ENCODE data around the gene OPA3. TPM values are rescaled to one million over a fixed set of nuclear protein-coding genes. Genes with fewer than 3 reads are reported as not detected.
A peak's percentile ranks its signal among the peaks of the same experiment; 100 is the strongest.

Gene OPA3
- total RNA-seq, 2 experiments from 2014 or later, result 10.8 to 11.0 TPM

GRCh38 chr19:45528149-45528743 lies 56.4 kb downstream of the OPA3 start:
- no peak overlapping the region for H3K4me3 Mint-ChIP-seq
- CTCF ChIA-PET, result interaction anchor here (2.2 kb wide), 1 partner anchor 30 kb away, joined by 7 read pairs; no protein-coding TSS in a partner anchor
- intact Hi-C loops (cut with micrococcal nuclease), result no loop called here

GRCh38 chr19:45527731-45528130 lies 56.9 kb downstream of the OPA3 start:
- peaks cover 22% of the 10 kb centered on the region for H3K4me1 Mint-ChIP-seq (ENCODE audit: low read depth)
- H3K36me3 Mint-ChIP-seq, result peaks cover 35% of the 10 kb centered on the region
- no peak overlapping the region for H3K4me3 Mint-ChIP-seq
- intact Hi-C loops (cut with micrococcal nuclease), result no loop called here
- no peak for DNase-seq
- H3K27ac Mint-ChIP-seq, result no peak overlapping the region
- ChIA-PET POLR2A (no interaction called here), CTCF (interaction anchor here (2.2 kb wide), 1 partner anchor 31 kb away, joined by 7 read pairs; no protein-coding TSS in a partner anchor)
- peaks cover 9% of the 10 kb centered on the region for H3K9me3 Mint-ChIP-seq
- H3K27me3 Mint-ChIP-seq, result peaks cover 1% of the 10 kb centered on the region

More at GRCh38 chr19:45528149-45528743, 56.4 kb downstream of the OPA3 start:
- POLR2A ChIA-PET, result interaction anchor here (1.4 kb wide), 1 partner anchor 150 kb away, joined by 4 read pairs; no protein-coding TSS in a partner anchor
- Mint-ChIP-seq H3K9me3 (peaks cover 9% of the 10 kb centered on the region), H3K4me1 (ENCODE audit: low read depth) (peaks cover 22% of the 10 kb centered on the region), H3K27me3 (peaks cover 1% of the 10 kb centered on the region), H3K27ac (peak overlapping the region; percentile 9), H3K36me3 (peaks cover 33% of the 10 kb centered on the region)
- DNase-seq, result no peak

- no peak for DNase-seq
- Mint-ChIP-seq H3K4me1 (ENCODE audit: low read depth) (peaks cover 22% of the 10 kb centered on the region), H3K27me3 (peaks cover 1% of the 10 kb centered on the region), H3K27ac (no peak overlapping the region), H3K36me3 (peaks cover 37% of the 10 kb centered on the region), H3K9me3 (peaks cover 9% of the 10 kb centered on the region), H3K4me3 (no peak overlapping the region)
- intact Hi-C loops (cut with micrococcal nuclease), result no loop called here
- ChIA-PET CTCF (interaction anchor here (2.2 kb wide), 1 partner anchor 31 kb away, joined by 7 read pairs; no protein-coding TSS in a partner anchor), POLR2A (no interaction called here)
Measured at GRCh38 chr19:45526971-45527370, 57.6 kb downstream of the OPA3 start.

- peaks cover 37% of the 10 kb centered on the region for H3K36me3 Mint-ChIP-seq
- peaks cover 1% of the 10 kb centered on the region for H3K27me3 Mint-ChIP-seq
- H3K4me3 Mint-ChIP-seq, result no peak overlapping the region
- ChIA-PET POLR2A (no interaction called here), CTCF (interaction anchor here (2.2 kb wide), 1 partner anchor 32 kb away, joined by 7 read pairs; no protein-coding TSS in a partner anchor)
- peaks cover 2% of the 10 kb centered on the region for H3K9me3 Mint-ChIP-seq
- no peak overlapping the region for H3K27ac Mint-ChIP-seq
- intact Hi-C loops (cut with micrococcal nuclease), result no loop called here
- no peak for DNase-seq
- peaks cover 22% of the 10 kb centered on the region for H3K4me1 Mint-ChIP-seq (ENCODE audit: low read depth)
Measured at GRCh38 chr19:45526143-45526542, 58.5 kb downstream of the OPA3 start.

GRCh38 chr19:45524575-45525129 lies 60.0 kb downstream of the OPA3 start:
- intact Hi-C loops (cut with micrococcal nuclease), result loop anchor here (5.0 kb wide), 1 partner anchor 168 kb away; the partner anchor contains the start of genes QPCTL and SNRPD2
- Mint-ChIP-seq H3K4me3 (no peak overlapping the region), H3K36me3 (peaks cover 43% of the 10 kb centered on the region), H3K4me1 (ENCODE audit: low read depth) (peaks cover 22% of the 10 kb centered on the region), H3K9me3 (no peaks in the 10 kb centered on the region), H3K27me3 (peaks cover 1% of the 10 kb centered on the region), H3K27ac (no peak overlapping the region)
- POLR2A ChIA-PET, result no interaction called here
- CTCF ChIA-PET, result interaction anchor here (0.6 to 1.0 kb wide), 2 partner anchors 109 to 119 kb away, joined by 3 to 4 read pairs; no protein-coding TSS in a partner anchor
- DNase-seq, result no peak

GRCh38 chr19:45523642-45524256 lies 60.9 kb downstream of the OPA3 start:
- no peak overlapping the region for H3K4me3 Mint-ChIP-seq
- peak; percentile 84 for DNase-seq
- intact Hi-C loops (cut with micrococcal nuclease), result loop anchor here (1.0 to 5.0 kb wide), 3 partner anchors 35 to 169 kb away; partner anchors contain the start of genes QPCTL and SNRPD2
- ChIA-PET POLR2A (no interaction called here), CTCF (interaction anchor here (0.6 to 1.0 kb wide), 2 partner anchors 110 to 120 kb away, joined by 3 to 4 read pairs; no protein-coding TSS in a partner anchor)
- no peaks in the 10 kb centered on the region for H3K9me3 Mint-ChIP-seq
- peaks cover 43% of the 10 kb centered on the region for H3K36me3 Mint-ChIP-seq
- peaks cover under 1% of the 10 kb centered on the region for H3K27me3 Mint-ChIP-seq
- peaks cover 18% of the 10 kb centered on the region for H3K4me1 Mint-ChIP-seq (ENCODE audit: low read depth)
- peak overlapping the region; percentile 70 for H3K27ac Mint-ChIP-seq

- Mint-ChIP-seq H3K9me3 (no peaks in the 10 kb centered on the region), H3K27ac (no peak overlapping the region), H3K4me1 (ENCODE audit: low read depth) (peaks cover 8% of the 10 kb centered on the region), H3K4me3 (no peak overlapping the region), H3K27me3 (no peaks in the 10 kb centered on the region), H3K36me3 (peaks cover 43% of the 10 kb centered on the region)
- no peak for DNase-seq
- ChIA-PET POLR2A (interaction anchor here (0.6 kb wide), 1 partner anchor 128 kb away, joined by 3 read pairs; no protein-coding TSS in a partner anchor), CTCF (interaction anchor here (1.7 kb wide), 1 partner anchor 120 kb away, joined by 5 read pairs; no protein-coding TSS in a partner anchor)
- intact Hi-C loops (cut with micrococcal nuclease), result loop anchor here (5.0 kb wide), 1 partner anchor 170 kb away; the partner anchor contains the start of genes QPCTL and SNRPD2
Measured at GRCh38 chr19:45522010-45522941, 62.3 kb downstream of the OPA3 start.

GRCh38 chr19:45518469-45518826 lies 66.2 kb downstream of the OPA3 start:
- POLR2A ChIA-PET, result no interaction called here
- DNase-seq, result no peak
- Mint-ChIP-seq H3K27me3 (no peaks in the 10 kb centered on the region), H3K4me3 (no peak overlapping the region), H3K4me1 (ENCODE audit: low read depth) (peaks cover 33% of the 10 kb centered on the region), H3K9me3 (no peaks in the 10 kb centered on the region), H3K27ac (no peak overlapping the region), H3K36me3 (peaks cover 25% of the 10 kb centered on the region)
- CTCF ChIA-PET, result no interaction called here
- intact Hi-C loops (cut with micrococcal nuclease), result no loop called here

- CTCF ChIA-PET, result no interaction called here
- no peak for DNase-seq
- H3K27me3 Mint-ChIP-seq, result no peaks in the 10 kb centered on the region
- H3K9me3 Mint-ChIP-seq, result no peaks in the 10 kb centered on the region
- H3K36me3 Mint-ChIP-seq, result peaks cover 23% of the 10 kb centered on the region
- intact Hi-C loops (cut with micrococcal nuclease), result no loop called here
- peaks cover 37% of the 10 kb centered on the region for H3K4me1 Mint-ChIP-seq (ENCODE audit: low read depth)
- H3K4me3 Mint-ChIP-seq, result no peak overlapping the region
- POLR2A ChIA-PET, result no interaction called here
- no peak overlapping the region for H3K27ac Mint-ChIP-seq
Measured at GRCh38 chr19:45517641-45518468, 66.7 kb downstream of the OPA3 start.

- CTCF ChIA-PET, result no interaction called here
- POLR2A ChIA-PET, result no interaction called here
- Mint-ChIP-seq H3K27me3 (no peaks in the 10 kb centered on the region), H3K9me3 (no peaks in the 10 kb centered on the region), H3K4me1 (ENCODE audit: low read depth) (peaks cover 39% of the 10 kb centered on the region), H3K36me3 (peaks cover 19% of the 10 kb centered on the region), H3K4me3 (no peak overlapping the region), H3K27ac (peak overlapping the region; percentile 59)
- no peak for DNase-seq
- intact Hi-C loops (cut with micrococcal nuclease), result no loop called here
Measured at GRCh38 chr19:45517238-45517637, 67.4 kb downstream of the OPA3 start.

Data from activated CD4-positive, alpha-beta memory T cell treated with anti-CD3 and anti-CD28 coated beads for 36 hours (primary cell).